Ecto neural progenitor cell (in vitro differentiated cells): Measurements from ENCODE around the gene GGA2.
"Not testable (repeated sequence)": the region's sequence is repeated elsewhere in the genome, so short reads cannot be mapped to it uniquely, and the experiment has no call there.

Experiments used
- DNase-seq: peaks from one replicate; pipeline ENCODE4 v3.0.0-alpha.2; 2018; ENCODE audit warnings: low spot score

The GGA2 gene

DNA sequence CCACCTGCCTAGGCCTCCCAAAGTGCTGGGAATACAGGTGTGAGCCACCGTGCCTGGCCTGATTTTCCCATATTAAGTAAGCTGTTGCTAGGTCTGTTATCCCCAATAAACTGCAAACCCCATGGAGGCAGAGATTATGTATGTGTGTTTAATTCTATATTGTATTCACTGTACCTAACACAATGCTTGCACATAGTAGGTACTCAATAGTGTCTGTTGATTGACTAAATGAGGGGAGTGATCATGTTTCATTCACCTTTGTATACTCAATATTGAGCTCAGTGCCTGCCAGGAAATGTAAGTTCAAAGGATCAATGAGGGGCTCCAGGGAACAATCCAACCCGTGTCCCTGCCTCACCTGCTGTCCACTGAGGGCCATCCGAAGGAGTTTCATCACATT lies 14.6 kb upstream of the GGA2 start:
- DNase-seq, result no peak

DNA sequence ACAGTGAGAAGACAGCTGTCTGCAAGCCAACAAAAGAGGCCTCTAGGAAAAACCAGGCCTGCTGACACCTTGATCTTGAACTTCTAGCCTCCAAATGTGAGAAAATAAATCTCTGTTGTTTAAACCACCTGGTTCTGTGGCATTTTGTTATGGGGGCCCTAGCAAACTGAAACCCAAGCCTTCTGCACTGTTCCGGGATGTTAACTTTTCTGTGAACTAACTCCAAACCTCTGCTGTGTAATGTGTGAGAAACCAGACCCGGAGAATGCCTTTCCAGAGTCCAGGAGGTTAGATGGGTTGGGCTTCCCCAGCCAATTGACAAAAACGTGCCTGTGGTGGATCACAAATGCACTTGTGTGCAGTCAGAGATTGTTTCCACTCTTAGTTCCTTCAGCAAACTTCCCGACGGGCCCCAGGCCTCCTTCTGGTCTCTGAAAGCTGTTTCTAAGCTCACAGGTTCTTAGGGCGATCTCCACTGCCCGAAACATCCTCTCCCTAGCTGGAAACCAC lies 13.6 kb upstream of the GGA2 start:
- no peak for DNase-seq

DNA sequence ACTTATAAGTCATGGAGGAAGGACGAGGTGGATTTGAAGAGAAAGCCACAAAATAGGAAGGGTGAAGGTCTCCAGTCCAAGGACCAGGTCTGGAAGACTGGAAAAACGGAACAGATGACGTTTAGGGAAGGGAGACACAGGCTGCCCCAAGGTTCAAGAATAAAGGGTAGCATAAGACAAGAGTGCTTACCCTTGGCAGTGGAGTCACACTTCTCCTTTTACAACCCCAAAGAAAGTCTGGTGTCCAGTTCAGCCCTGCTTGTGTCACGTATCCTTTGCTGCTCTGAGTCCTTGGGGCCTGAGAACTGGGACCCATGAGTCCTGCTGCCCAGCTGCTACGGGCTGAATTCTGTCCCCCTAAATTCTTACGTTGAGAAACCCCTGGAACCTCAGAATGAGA lies 13.0 kb upstream of the GGA2 start:
- DNase-seq, result no peak

DNA sequence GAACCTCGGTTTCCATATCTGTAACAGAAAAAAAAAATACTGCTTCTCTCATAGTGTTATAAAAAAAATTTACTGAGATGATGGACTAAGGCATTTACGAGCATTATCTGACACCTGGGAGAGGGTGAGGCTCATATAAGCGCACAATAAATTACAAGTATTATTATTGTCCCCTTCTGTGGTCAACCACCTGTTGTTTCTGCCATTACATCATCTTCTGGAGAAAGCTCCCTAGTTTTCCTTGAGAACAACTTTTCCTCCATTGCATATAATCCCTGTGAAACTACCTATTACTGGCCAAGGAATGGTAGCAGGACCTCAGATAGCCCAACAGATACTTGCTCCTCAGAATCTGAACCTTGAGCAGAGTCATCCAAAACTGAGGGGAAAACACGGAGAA lies 11.7 kb upstream of the GGA2 start:
- DNase-seq, result no peak

DNA sequence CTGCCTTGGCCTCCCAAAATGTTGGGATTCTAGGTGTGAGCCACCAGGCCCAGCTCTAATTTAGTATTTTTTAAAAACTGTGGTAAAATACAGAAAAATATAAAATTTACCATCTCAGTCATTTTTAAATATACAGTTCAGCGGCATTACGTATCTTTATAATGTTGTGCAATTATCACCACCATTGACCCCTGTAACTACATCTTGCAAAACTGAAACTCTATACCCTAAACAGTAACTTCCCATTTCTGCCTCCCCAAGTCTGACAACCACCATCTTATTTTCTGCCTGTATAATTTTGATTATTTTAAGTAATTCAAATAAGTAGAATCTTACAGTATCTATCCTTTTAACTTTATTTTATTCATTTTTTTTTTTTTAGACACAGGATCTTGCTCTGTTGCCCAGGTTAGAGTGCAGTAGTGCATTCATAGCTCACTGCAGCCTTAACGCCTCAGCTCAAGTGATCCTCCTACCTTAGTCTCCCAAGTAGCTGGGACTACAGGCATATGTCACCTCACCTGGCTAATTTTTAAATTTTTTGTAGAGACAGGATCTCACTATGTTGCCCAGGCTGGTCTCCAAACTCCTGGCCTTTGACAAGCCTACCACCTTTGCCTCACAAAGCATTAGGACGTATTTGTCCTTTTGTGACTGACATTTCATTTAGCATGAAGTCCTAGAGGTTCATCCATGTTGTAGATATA lies 10.9 kb upstream of the GGA2 start:
- DNase-seq, result no peak

DNA sequence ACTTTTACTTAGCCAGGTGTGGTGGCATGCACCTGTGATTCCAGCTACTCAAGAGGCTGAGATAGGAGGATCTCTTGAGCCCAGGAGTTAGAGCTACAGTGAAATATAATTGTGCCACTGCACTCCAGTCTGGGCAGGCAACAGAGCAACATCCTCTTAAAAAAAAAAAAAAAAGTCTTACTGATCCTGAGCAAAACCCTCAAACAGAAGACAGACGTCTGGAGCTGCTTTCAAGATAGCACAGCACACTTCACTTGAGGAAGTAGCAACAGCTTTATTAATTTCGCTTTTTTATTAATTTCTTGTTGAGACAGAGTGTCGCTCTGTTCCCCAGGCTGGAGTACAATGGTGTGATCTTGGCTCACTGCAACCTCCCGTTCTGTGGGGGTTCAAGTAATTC lies 10.2 kb upstream of the GGA2 start:
- DNase-seq, result no peak

DNA sequence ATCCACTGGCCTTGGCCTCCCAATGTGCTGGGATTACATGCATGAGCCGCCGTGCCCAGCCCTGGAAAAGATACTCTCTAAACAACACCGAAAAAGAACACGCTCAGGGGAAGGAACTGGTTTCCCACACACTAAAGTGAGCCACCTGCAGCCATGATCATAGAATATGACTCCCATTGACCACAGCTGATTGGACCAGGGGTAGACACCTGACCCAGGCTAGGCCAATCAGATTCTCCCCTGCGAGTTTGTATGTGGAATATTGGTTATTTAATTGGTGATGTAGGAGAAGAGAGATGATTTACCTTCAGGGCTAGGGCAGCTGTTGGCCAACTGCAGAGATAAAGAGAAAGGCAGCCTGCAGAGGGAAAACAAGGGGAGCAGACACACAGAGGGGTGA lies 9.0 kb upstream of the GGA2 start:
- no peak for DNase-seq

DNA sequence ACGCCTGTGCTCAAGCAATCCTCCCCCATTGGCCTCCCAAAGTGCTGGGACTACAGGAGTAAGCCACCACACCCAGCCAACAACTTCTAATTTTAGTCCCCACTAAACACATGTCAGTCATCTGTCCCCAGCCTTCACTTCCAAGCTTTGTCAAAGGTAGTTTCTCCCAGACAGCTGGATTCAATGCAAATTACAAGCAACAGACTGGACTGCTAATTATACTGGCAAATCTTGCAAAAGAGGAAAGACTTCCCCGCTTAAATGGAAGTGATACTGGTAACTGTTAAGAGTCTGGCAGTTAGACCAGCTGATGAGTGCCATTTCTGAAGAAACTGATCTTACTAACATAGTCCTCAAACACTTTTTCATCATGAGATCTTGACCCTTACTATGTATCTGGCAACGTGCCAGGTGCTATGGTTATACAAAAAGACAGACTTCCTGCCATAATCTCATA lies 8.2 kb upstream of the GGA2 start:
- DNase-seq, result no peak

DNA sequence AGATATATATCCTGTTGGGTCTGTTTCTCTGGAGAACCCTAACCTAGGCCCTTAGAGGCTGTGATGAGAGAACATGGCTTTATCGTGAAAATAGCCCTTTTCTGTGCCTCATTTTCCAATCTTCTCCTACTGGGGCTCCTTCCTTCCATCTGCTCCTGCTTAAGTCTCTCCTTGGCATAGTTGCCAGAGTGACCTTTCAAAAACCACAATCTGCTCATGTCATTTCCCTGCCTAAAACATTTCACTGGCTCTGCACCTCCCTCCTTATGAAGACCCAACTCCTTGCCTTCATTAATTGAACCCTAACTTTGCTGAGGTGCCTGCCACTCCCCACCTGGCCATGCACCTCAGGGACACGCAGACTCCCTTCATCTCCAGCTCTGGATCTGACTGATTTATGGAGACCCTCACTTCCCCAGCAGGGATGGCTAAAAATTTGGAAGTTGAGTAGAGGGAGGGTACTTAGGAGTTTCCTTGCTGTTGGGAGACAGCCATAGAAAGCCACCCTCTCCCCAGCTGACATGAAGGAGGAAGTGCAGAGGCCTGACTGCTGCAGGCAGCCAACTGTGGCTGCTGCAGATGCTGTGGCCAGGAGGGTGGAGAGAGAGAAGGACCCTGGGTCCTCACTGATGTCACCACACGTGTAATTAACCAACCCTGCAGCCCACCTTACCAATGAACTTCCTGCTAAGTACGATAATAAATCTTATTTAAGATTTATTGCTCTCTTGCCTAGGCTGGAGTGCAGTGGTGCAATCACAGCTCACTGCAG lies 6.3 kb upstream of the GGA2 start:
- no peak for DNase-seq

DNA sequence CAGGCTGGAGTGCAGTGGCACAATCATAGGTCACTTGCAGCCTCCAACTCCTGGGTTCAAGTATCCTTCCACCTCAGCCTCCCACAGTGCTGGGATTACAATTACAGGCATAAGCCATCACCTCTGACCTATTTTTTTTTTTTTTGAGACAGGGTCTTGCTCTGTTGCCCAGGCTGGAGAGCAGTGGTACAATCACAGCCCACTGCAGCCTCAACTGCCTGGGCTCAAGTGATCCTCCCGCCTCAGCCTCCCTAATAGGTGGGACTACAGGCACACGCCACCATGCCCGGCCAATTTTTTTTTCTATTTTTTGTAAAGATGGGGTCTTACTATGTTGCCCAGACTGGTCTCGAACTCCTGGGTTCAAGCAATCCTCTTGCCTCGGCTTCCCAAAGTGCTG lies 5.6 kb upstream of the GGA2 start:
- DNase-seq, result no peak

DNA sequence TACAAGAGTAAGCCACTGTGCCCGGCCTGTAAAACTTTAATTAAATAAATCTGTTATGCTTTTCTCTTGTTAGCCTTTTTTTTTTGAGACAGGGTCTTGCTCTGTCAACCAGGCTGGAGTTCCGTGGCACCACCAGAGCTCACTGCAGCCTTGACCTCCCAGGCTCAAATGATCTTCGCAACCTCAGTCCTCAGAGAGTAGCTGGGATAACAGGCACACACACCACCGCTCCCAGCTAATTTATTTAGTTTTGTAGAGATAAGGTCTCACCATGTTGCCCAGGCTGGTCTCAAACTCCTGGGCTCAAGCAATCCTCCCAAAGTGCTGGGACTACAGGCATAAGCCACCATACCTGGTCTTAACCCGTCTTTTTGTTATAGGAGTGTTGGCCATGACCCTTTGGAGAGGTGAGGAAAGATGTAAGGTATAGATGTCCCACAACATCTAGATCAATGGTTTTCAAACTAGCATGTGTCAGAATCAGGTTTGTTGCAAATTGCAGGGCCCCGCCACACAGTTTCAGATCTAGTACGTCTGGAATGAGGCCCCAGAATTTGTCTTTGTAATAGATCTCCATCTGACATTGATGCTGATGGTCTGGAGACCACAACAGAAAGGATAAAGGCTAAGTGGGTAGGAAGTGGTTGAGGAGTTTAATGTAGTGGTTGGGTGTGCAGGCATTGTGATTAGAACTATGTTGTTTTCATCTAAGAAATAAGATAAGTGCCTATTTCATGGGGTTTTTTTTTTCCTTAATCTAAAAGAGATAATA lies 4.3 kb upstream of the GGA2 start:
- no peak for DNase-seq

DNA sequence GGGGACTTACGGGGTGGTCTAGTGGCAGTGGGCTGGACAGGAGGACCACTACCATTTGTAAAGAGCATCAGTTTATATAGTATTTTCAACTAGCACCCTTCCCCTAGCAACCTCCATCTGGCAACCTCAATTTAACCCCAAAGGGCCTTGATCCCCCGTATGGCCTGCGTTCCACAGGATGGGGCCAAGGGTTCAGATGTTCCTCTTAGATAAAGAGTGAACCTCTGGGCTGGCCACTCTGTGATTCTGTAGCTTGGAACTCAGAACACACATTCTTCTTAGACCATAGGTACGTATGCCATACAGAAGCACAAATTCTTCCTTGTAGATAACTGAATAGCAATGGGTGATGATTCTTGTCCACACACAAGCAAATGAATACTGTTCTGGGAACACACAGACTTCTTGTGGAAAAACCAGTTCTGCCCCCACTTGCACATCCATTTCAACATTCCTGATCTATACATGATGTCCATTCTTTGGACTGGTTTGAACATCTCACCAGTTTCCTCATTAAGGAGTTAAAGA lies 1.9 kb upstream of the GGA2 start:
- DNase-seq, result no peak

DNA sequence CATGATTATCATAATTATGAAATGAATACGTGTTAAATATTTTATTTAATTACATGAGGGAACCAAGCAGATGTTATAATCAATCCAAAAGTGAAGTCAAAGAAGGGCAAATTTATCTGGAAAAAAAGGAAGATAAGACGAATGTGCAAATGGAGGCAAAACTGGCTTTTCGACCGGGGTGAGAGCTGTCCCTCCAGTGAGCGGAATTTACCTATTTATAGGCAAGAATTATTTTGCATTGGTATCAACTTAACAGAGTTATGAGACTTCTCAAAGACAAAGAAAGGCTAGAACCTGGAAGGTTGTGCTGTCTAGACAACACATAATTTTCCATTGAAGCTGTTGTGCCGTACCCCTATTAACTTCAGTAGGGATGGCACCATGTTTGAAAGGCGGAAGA lies 1.4 kb upstream of the GGA2 start:
- no peak for DNase-seq

DNA sequence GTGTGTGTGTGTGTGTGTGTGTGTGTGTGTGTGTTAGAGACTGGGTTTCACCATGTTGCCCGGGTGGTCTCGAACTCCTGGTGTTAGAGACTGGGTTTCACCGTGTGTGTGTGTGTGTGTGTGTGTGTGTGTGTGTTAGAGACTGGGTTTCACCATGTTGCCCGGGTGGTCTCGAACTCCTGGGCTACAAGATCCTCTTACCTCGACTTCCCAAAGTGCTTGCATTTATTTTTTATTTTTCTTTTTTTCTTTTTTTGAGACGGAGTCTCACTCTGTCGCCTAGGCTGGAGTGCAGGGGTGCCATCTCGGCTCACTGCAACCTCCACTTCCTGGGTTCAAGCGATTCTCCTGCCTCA lies 599 bp upstream of the GGA2 start:
- not testable (repeated sequence) for DNase-seq

DNA sequence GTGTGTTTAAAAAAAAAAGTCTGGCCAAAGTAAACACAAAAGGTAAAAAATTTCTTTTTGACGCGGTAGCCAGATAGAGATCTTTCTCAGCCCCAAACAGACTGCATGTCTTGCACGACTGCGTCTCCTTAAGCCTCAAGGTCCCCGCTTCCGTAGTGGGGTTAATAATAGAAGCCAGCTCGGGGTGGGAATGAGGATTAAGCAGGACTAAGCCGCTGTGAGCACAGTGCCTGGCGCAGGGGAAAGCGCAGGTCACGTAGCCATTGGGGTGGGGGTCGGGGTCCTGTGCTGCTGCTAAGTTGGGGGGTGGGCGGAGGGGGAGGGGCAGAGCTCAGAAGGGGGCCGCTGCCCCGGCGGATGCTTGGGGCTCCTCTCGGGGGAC lies 521 bp downstream of the GGA2 start:
- DNase-seq, result peak; percentile 79

DNA sequence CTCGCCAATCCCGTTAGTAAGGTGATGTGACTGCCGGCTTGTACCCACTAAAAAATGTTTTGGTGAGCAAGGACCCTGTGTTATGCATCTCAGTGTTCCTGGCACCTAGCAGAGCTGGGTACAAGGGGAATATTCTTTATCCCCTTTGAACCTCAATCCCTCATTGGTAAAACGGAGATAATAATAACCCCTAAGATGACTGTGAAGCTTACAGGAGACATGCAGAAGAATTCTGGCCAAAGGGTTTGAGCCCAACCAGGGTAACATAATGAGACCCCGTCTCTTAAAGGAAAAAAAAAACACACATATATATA lies 896 bp downstream of the GGA2 start:
- DNase-seq, result no peak

DNA sequence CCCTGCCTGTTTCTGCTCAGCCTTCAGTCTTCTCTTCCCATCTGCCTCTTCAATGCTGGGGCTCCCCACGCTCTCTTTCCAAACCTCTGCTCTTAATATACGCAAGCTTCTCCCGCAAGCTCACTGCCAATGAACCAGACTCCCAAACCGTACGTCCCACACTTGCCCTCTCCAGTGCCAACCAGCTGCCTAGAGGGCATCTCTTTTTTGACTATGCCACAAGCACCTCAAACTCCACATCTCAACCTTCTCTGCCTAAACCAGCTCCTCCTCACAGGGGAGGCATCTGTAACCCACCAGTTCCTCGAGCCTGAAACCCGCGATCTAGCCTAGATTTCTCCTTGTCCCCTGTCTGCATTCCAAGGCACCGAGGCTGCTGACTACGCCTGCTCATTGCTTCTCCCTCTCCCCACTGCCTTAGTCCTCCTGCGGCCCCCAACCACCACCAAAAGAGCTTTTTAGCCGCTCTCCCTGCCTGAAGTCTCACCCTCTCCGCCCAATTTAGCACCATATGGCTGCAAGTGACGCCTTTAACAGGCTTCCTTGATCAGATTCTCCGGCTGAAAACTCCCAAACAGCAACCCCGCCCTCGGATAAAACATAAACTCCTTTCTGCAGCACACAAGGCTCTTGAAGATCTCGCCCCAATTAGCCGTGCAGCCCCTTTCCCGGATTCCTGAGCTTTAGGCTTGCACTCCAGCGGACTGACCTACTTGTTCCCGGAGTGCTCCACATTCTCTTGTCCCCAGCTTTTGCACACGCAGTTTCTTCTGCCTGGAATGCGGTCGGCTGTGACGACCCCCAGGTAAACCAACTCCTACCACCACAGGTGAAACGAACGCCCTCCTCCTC lies 1.5 kb downstream of the GGA2 start:
- peak; percentile 62 for DNase-seq

DNA sequence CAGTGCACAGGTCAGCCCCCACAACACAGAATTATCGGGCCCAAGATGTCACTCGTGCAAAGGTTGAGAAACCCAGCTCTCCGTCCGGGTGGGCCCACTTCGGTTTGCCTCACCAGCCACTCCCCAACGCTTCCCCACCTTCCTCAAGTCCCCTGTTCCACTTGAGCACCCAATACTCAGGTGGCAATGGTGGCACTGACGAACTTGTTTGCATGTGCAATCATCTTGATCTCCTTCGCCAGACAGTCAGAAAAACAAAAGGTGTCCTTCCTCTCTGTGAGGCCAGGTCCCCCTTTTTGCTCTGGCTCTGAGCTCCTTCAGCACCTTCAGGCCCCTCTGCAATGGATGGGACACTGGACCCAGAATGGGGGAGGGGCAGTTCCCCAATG lies 3.7 kb downstream of the GGA2 start:
- DNase-seq, result no peak

DNA sequence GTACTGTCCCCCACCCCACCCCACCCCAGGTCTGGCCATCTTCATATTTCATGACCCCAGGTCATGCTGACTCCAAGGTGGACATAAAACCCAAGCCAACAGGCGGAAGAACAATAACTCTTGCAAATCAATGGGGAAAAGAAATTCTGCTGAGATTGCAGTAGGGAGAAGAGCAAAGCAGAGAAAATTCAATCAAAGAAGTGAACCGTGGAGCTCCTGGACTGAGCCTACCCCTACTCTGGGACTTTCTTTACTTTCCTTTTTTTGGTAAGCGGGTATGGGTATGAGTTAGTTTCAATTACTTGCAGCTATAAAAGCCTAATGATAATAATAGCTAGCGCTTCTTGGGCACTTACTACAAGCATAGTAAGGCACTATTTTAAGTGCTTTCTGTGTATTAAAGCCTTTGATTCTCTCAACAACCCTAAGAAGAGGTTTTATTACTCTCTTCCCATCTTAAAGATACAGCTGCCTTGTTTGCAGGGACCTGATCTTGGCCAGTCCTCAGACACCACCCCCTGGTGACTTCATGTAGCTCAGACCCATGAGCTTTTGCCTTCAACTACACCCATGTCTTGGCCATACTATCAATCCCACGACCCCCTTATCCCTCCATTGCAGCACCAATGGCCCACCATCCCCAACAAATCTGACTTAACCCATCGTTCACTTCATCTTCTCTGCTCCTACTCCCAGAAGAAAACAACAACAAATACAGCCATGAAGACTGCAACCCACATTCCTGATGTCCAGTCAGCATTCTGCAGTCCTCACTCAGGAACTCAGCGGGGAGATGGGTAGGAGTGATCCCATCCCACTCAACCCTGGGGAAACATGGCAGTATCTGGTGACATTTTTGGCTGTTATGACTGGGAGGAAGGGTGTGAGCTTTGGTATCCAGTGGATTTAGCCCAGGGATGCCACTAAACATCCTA lies 4.4 kb downstream of the GGA2 start:
- no peak for DNase-seq

DNA sequence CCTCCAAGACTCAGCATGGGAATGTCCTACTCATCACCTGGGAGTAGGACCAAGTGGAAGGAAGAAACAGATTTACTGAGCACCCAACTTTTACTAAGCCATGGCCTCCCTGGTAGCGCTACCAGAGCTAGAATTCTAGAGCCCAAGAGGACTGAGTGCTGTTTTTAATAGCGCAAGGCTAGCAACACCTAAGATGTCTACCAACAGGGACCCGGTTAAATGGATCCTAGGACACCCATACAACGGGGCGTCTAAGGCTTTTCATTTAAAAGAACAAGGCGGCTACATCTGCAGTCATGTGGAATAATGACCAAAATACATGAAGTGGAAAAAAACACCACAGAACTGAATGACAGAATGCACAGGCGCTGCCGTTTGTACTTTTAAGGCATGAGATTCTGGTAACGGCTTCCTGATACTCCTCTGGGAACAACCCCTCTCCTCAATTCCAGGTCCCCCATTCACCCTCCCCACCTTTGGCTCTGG lies 5.1 kb downstream of the GGA2 start:
- DNase-seq, result no peak
